ENCODE results near the gene GATA5.

The GATA5 gene

GRCh38 chr20:62451156-62451767, 24.5 kb downstream of the GATA5 start:
- no peak for DNase-seq

- no peak for DNase-seq
Measured at GRCh38 chr20:62449951-62450691, 25.7 kb downstream of the GATA5 start.

- no peak for DNase-seq
Measured at GRCh38 chr20:62448788-62449187, 27.0 kb downstream of the GATA5 start.

- no peak for DNase-seq
Measured at GRCh38 chr20:62448038-62448437, 27.8 kb downstream of the GATA5 start.

GRCh38 chr20:62446888-62447869, 28.6 kb downstream of the GATA5 start:
- no peak for DNase-seq

GRCh38 chr20:62446481-62446880, 29.3 kb downstream of the GATA5 start:
- DNase-seq: no peak

- no peak for DNase-seq
Measured at GRCh38 chr20:62445553-62446340, 30.0 kb downstream of the GATA5 start.

- no peak for DNase-seq
Measured at GRCh38 chr20:62444286-62444685, 31.5 kb downstream of the GATA5 start.

- DNase-seq: no peak
Measured at GRCh38 chr20:62441987-62442539, 33.7 kb downstream of the GATA5 start.

- no peak for DNase-seq
Measured at GRCh38 chr20:62439218-62439617, 36.6 kb downstream of the GATA5 start.

GRCh38 chr20:62437927-62438326, 37.9 kb downstream of the GATA5 start:
- DNase-seq: no peak

GRCh38 chr20:62437496-62437895, 38.3 kb downstream of the GATA5 start:
- no peak for DNase-seq

- DNase-seq: no peak
Measured at GRCh38 chr20:62436692-62437091, 39.1 kb downstream of the GATA5 start.

- DNase-seq: no peak
Measured at GRCh38 chr20:62433658-62434497, 41.9 kb downstream of the GATA5 start.

- DNase-seq: no peak
Measured at GRCh38 chr20:62430866-62431447, 44.8 kb downstream of the GATA5 start.

- no peak for DNase-seq
Measured at GRCh38 chr20:62430311-62430853, 45.4 kb downstream of the GATA5 start.

GRCh38 chr20:62429455-62430310, 46.1 kb downstream of the GATA5 start:
- DNase-seq: no peak

GRCh38 chr20:62428396-62429295, 47.1 kb downstream of the GATA5 start:
- DNase-seq: no peak

GRCh38 chr20:62428002-62428372, 47.8 kb downstream of the GATA5 start:
- DNase-seq: no peak
